Measurements from ENCODE around the gene RASSF4.
A peak's percentile ranks its signal among the peaks of the same experiment; 100 is the strongest.

RASSF4 gene

DNA sequence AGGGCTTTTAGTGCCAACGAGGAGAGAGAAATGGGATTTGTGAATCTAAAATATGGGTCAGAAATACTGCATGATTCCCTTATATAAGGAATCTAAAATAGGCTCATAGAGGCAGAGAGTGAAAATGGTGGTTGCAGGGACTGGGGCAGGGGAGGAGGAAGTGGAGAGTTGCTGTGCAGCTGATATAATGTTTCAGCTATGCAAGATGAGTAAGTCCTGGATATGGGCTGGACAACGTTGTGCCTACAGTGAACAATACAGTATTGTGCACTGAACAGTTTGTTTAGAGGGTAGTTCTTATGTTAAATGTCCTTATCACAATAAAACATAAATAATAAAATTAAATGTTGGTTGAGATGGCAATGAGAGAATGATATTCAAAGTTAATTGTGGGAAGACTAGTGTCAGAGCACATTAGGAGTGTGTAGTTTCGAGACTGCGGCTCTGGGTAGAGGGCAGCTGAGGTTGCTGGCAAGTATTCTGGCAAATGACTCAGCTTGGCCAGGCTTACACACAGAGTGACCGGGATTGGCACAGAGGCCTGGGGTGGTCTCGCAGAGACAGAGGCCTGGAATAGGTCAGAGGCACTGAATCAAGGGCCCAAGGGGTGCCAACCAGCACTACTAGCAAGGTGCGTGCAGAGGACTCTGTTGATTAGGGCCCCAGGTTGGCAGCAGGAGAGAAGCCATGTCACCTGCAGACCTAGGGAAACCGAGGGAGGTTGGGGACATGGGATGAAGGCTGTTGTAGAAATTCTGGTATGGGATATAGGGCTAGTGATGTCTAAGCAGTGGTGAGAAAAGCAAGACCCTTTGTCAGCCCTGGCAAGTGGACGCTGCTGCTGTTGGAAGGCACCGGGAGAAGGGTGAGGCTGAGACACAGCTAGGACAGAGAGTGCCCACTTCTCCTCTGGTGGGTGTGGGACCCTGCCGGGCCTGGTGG is 21.8 kb downstream of the RASSF4 start:
- TF ChIP-seq, protein P1, sequence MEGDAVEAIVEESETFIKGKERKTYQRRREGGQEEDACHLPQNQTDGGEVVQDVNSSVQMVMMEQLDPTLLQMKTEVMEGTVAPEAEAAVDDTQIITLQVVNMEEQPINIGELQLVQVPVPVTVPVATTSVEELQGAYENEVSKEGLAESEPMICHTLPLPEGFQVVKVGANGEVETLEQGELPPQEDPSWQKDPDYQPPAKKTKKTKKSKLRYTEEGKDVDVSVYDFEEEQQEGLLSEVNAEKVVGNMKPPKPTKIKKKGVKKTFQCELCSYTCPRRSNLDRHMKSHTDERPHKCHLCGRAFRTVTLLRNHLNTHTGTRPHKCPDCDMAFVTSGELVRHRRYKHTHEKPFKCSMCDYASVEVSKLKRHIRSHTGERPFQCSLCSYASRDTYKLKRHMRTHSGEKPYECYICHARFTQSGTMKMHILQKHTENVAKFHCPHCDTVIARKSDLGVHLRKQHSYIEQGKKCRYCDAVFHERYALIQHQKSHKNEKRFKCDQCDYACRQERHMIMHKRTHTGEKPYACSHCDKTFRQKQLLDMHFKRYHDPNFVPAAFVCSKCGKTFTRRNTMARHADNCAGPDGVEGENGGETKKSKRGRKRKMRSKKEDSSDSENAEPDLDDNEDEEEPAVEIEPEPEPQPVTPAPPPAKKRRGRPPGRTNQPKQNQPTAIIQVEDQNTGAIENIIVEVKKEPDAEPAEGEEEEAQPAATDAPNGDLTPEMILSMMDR (IDR thresholded peaks at IDR 0.05; ENCODE audit: low read length, missing control alignments): no peak
- DNase-seq (ENCODE audit: low read depth): peak; percentile 89
- H3K4me3 ChIP-seq (replicated peaks; ENCODE audit: low read depth, low read length): no peak overlapping the region

GRCh38 chr10:44982114-44982460 is 22.5 kb downstream of the RASSF4 start:
- no peak overlapping the region for H3K4me3 ChIP-seq (replicated peaks; ENCODE audit: low read depth, low read length)
- TF ChIP-seq, protein P1 (IDR thresholded peaks at IDR 0.05; ENCODE audit: low read length, missing control alignments): no peak
- peak; percentile 21 for DNase-seq (ENCODE audit: low read depth)

- no peak overlapping the region for H3K4me3 ChIP-seq (replicated peaks; ENCODE audit: low read depth, low read length)
- no peak for DNase-seq (ENCODE audit: low read depth)
- TF ChIP-seq, protein P1 (IDR thresholded peaks at IDR 0.05; ENCODE audit: low read length, missing control alignments): no peak
Measured at GRCh38 chr10:44982496-44982895, 22.9 kb downstream of the RASSF4 start.

DNA sequence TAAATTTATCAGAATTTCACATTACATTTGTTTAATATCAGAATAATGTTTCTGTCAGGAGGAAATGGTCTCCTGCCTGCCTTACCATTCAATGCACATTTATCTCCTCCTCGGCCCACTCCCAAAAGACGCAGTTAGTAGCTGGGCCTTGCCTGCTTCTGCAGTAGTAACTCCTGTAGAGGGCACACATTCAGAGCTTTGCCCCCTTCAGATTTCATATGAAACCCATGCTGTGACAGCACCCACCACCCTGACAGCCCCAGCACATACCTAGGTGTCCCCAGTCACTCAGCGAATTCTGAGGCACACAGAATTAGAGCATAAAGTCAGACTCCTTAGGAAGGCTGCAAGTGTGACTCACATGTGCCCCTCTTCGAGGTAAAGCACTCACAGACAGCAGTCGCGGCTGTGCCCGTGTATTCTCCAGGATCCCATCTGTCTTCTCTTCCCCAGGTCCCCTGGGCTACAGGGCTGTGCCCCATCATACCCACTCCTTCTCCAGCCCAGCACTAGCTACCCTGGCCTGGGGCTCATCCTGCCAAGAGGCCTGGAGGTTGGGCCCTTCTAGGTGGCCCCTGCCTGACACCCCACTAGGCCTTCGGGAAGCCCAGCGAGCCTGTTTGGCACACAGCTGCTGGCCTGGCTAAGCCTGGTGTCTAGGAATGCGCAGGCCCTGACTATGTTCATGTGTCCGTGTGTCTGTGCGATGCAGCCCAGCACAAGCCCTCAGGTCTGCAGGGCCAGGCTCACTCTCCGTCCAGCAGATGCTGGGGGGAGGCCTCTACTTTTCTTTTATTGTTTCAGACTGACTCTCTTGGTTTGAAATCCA is 23.7 kb downstream of the RASSF4 start:
- TF ChIP-seq, protein P1 (IDR thresholded peaks at IDR 0.05; ENCODE audit: low read length, missing control alignments): no peak
- H3K4me3 ChIP-seq (replicated peaks; ENCODE audit: low read depth, low read length): no peak overlapping the region
- DNase-seq (ENCODE audit: low read depth): no peak

GRCh38 chr10:44983895-44984278 is 24.3 kb downstream of the RASSF4 start:
- TF ChIP-seq, protein P1 (IDR thresholded peaks at IDR 0.05; ENCODE audit: low read length, missing control alignments): no peak
- no peak for DNase-seq (ENCODE audit: low read depth)

DNA sequence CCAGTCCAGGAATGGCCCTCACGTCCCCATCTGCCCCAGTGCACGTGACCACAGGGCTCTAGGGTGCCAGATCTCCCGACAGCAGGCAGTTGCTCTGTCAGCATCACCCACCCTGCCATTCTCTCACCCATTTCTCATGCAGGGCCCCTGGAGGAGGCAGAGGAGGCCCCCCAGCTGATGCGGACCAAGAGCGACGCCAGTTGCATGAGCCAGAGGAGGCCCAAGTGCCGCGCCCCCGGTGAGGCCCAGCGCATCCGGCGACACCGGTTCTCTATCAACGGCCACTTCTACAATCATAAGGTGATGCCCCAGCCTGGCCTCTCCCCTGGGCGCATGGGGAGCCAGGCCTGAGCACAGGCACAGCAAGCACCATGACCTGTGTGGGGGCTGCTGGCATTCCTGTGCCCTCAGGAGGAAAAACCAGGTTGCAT is 25.1 kb downstream of the RASSF4 start:
- DNase-seq (ENCODE audit: low read depth): no peak
- H3K4me3 ChIP-seq (replicated peaks; ENCODE audit: low read depth, low read length): no peak overlapping the region
- TF ChIP-seq, protein P1 (IDR thresholded peaks at IDR 0.05; ENCODE audit: low read length, missing control alignments): no peak

More at GRCh38 chr10:44983895-44984278, 24.3 kb downstream of the RASSF4 start:
- no peak overlapping the region for H3K4me3 ChIP-seq (replicated peaks; ENCODE audit: low read depth, low read length)

Data from fibroblast of pulmonary artery (primary cell).